HEK293 (cell line): ENCODE measurements around the gene SLC28A3.

ENCODE experiments used
- CTCF ChIA-PET: fragments of 350-600 bp; formaldehyde crosslinking; extraction: SDS; loops from one replicate; lab custom pipeline; 2021; ENCODE audit warnings: antibody characterized with exemption; lab: Yijun Ruan, JAX
- POLR2A ChIA-PET: fragments of 300-600 bp; formaldehyde crosslinking; extraction: SDS; loops from one replicate; lab custom pipeline; 2020; ENCODE audit warnings: antibody characterized with exemption, inconsistent platforms; lab: Yijun Ruan, JAX
- H3K27ac ChIP-seq: fragments of 200-500 bp; sonication (Bioruptor generic); 2 replicates; pipeline ENCODE4 v1.5.1; 2014; ENCODE audit warnings: low read depth, low read length, control low read depth, inconsistent platforms; ENCODE audit errors: extremely low read depth
- H3K36me3 ChIP-seq, 2 experiments: fragments of 200-500 bp in 1 of 2; sonication (Bioruptor generic) in 1 of 2; 1 replicate in 1 of 2; 2 replicates in 1 of 2; pipeline ENCODE4 v1.5.1; 2014 to 2017; ENCODE audit warnings: inconsistent platforms in 2 of 2, low read length in 2 of 2; ENCODE audit not compliant: control insufficient read depth in 2 of 2, insufficient read depth in 1 of 2
- H3K4me1 ChIP-seq: fragments of 200-500 bp; sonication (Bioruptor generic); 2 replicates; pipeline ENCODE4 v1.5.1; 2014; ENCODE audit warnings: mild to moderate bottlenecking, low read length, inconsistent platforms; ENCODE audit not compliant: control insufficient read depth, insufficient read depth
- H3K4me3 ChIP-seq: 2 replicates; pipeline ENCODE4 v1.5.1; 2011; ENCODE audit warnings: low read depth, mild to moderate bottlenecking, control low read depth, low read length, moderate library complexity
- H3K9me3 ChIP-seq: fragments of 200-500 bp; sonication (Bioruptor generic); 2 replicates; pipeline ENCODE4 v1.5.1; 2014; ENCODE audit warnings: low read depth, low read length, inconsistent platforms; ENCODE audit not compliant: control insufficient read depth, insufficient read depth
- GLI4 ChIP-seq: fragments of 450-650 bp; formaldehyde crosslinking; IDR thresholded peaks from 2 replicates; pipeline ENCODE4 v1.5.1; 2016; ENCODE audit warnings: missing biosample characterization, missing genetic modification characterization
- KLF8 ChIP-seq: fragments of 450-650 bp; formaldehyde crosslinking; IDR thresholded peaks from 2 replicates; pipeline ENCODE4 v1.5.1; 2016; ENCODE audit warnings: missing biosample characterization, missing genetic modification characterization
- TCF7L2 ChIP-seq: IDR thresholded peaks from 2 replicates; pipeline ENCODE4 v1.6.1; 2011; ENCODE audit warnings: low read depth, mild to moderate bottlenecking, inconsistent platforms, low read length, moderate library complexity, borderline replicate concordance
- ZFP41 ChIP-seq: fragments of 450-650 bp; formaldehyde crosslinking; IDR thresholded peaks from 2 replicates; pipeline ENCODE4 v1.5.1; 2016; ENCODE audit warnings: missing biosample characterization, missing genetic modification characterization, borderline replicate concordance
- ZNF112 ChIP-seq: fragments of 450-650 bp; formaldehyde crosslinking; IDR thresholded peaks from 2 replicates; pipeline ENCODE4 v1.5.0; 2017; ENCODE audit warnings: missing biosample characterization, missing genetic modification characterization
- ZNF138 ChIP-seq: fragments of 450-650 bp; formaldehyde crosslinking; IDR thresholded peaks from 2 replicates; pipeline ENCODE4 v1.5.1; 2016; ENCODE audit warnings: missing biosample characterization, missing genetic modification characterization, borderline replicate concordance
- ZNF18 ChIP-seq: fragments of 450-650 bp; formaldehyde crosslinking; IDR thresholded peaks from 2 replicates; pipeline ENCODE4 v1.5.1; 2016; ENCODE audit warnings: missing biosample characterization, missing genetic modification characterization
- ZNF362 ChIP-seq: fragments of 450-650 bp; formaldehyde crosslinking; IDR thresholded peaks from 2 replicates; pipeline ENCODE4 v1.5.1; 2016; ENCODE audit warnings: missing biosample characterization, missing genetic modification characterization
- ZNF423 ChIP-seq: fragments of 450-650 bp; formaldehyde crosslinking; IDR thresholded peaks from 2 replicates; pipeline ENCODE4 v1.5.1; 2016; ENCODE audit warnings: missing biosample characterization, missing genetic modification characterization
- ZNF510 ChIP-seq: fragments of 450-650 bp; formaldehyde crosslinking; IDR thresholded peaks from 2 replicates; pipeline ENCODE4 v1.5.1; 2018; ENCODE audit warnings: mild to moderate bottlenecking, missing genetic modification characterization, missing biosample characterization; ENCODE audit not compliant: insufficient replicate concordance
- ZNF529 ChIP-seq: fragments of 450-650 bp; formaldehyde crosslinking; IDR thresholded peaks from 2 replicates; pipeline ENCODE4 v1.5.1; 2017; ENCODE audit warnings: missing genetic modification characterization, missing biosample characterization; ENCODE audit not compliant: insufficient replicate concordance
- ZNF549 ChIP-seq: fragments of 450-650 bp; IDR thresholded peaks from 2 replicates; pipeline ENCODE4 v1.5.1; 2018; ENCODE audit warnings: missing biosample characterization, missing genetic modification characterization, mild to moderate bottlenecking, inconsistent platforms, moderate library complexity
- ZNF626 ChIP-seq: fragments of 450-650 bp; sonication (Bioruptor Pico); formaldehyde crosslinking; IDR thresholded peaks from 2 replicates; pipeline ENCODE4 v1.5.1; 2018; ENCODE audit warnings: missing biosample characterization, missing genetic modification characterization, inconsistent platforms
- ZNF704 ChIP-seq: fragments of 450-650 bp; formaldehyde crosslinking; IDR thresholded peaks from 2 replicates; pipeline ENCODE4 v1.5.1; 2016; ENCODE audit warnings: missing biosample characterization, missing genetic modification characterization
- ZNF707 ChIP-seq: fragments of 450-650 bp; formaldehyde crosslinking; IDR thresholded peaks from 2 replicates; pipeline ENCODE4 v1.5.1; 2016; ENCODE audit warnings: missing biosample characterization, missing genetic modification characterization
- ZNF747 ChIP-seq: fragments of 450-650 bp; formaldehyde crosslinking; IDR thresholded peaks from 2 replicates; pipeline ENCODE4 v1.5.1; 2016; ENCODE audit warnings: missing biosample characterization, missing genetic modification characterization
- ZNF76 ChIP-seq: fragments of 450-650 bp; formaldehyde crosslinking; IDR thresholded peaks from 2 replicates; pipeline ENCODE4; 2016; ENCODE audit warnings: low read depth, missing biosample characterization, missing genetic modification characterization, borderline replicate concordance
- ZNF785 ChIP-seq: fragments of 450-650 bp; formaldehyde crosslinking; IDR thresholded peaks from 2 replicates; pipeline ENCODE4 v1.5.1; 2016; ENCODE audit warnings: missing biosample characterization, missing genetic modification characterization
- TF ChIP-seq, protein P1 (sequence below): fragments of 450-650 bp; formaldehyde crosslinking; IDR thresholded peaks from 2 replicates; pipeline ENCODE4 v1.5.1; 2016; ENCODE audit warnings: missing biosample characterization, missing genetic modification characterization
- TF ChIP-seq, protein P2 (sequence below): fragments of 450-650 bp; formaldehyde crosslinking; IDR thresholded peaks from 2 replicates; pipeline ENCODE4 v1.5.1; 2016; ENCODE audit warnings: missing biosample characterization, missing genetic modification characterization
- TF ChIP-seq, protein P3 (sequence below): fragments of 450-650 bp; formaldehyde crosslinking; IDR thresholded peaks from 2 replicates; pipeline ENCODE4 v1.5.1; 2016; ENCODE audit warnings: missing biosample characterization, missing genetic modification characterization

SLC28A3 gene

DNA sequence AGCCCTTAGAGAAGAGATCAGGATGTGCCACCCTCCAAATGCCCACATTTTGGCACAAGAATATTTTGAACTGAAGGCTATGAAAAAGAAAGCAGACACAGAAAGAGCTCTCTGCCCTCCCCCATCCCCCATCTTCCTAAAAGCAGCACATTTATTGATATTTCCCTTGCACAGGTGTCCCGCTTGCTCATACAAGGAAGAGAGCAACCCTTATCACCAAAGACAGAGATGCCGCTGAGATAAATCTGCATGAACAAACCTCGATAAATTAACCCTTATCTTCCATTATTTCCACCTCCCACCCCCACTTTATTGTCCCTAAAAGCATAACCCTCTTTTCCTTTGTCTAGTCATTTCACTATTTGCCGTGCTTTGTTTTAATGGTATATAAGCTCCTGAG, 1.8 kb downstream of the SLC28A3 start:
- ChIA-PET POLR2A (no interaction called here), CTCF (interaction anchor here (0.6 to 1.0 kb wide), 2 partner anchors 78 to 79 kb away, joined by 5 to 7 read pairs; no protein-coding TSS in a partner anchor)
- H3K27ac ChIP-seq = no peak overlapping the region
- no peak overlapping the region for H3K4me3 ChIP-seq
- no peaks in the 10 kb centered on the region for H3K9me3 ChIP-seq
- TF ChIP-seq ZNF626 (no peak), ZNF423 (tag by site-specific recombination) (no peak), ZNF785 (tag by site-specific recombination) (no peak), ZNF747 (tag by site-specific recombination) (no peak), ZNF529 (tag by site-specific recombination) (no peak), ZNF76 (tag by site-specific recombination) (no peak), ZNF510 (tag by site-specific recombination) (no peak), ZNF112 (tag by site-specific recombination) (no peak)
- TF ChIP-seq, protein P1, sequence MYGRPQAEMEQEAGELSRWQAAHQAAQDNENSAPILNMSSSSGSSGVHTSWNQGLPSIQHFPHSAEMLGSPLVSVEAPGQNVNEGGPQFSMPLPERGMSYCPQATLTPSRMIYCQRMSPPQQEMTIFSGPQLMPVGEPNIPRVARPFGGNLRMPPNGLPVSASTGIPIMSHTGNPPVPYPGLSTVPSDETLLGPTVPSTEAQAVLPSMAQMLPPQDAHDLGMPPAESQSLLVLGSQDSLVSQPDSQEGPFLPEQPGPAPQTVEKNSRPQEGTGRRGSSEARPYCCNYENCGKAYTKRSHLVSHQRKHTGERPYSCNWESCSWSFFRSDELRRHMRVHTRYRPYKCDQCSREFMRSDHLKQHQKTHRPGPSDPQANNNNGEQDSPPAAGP = no peak
- TF ChIP-seq, protein P2, sequence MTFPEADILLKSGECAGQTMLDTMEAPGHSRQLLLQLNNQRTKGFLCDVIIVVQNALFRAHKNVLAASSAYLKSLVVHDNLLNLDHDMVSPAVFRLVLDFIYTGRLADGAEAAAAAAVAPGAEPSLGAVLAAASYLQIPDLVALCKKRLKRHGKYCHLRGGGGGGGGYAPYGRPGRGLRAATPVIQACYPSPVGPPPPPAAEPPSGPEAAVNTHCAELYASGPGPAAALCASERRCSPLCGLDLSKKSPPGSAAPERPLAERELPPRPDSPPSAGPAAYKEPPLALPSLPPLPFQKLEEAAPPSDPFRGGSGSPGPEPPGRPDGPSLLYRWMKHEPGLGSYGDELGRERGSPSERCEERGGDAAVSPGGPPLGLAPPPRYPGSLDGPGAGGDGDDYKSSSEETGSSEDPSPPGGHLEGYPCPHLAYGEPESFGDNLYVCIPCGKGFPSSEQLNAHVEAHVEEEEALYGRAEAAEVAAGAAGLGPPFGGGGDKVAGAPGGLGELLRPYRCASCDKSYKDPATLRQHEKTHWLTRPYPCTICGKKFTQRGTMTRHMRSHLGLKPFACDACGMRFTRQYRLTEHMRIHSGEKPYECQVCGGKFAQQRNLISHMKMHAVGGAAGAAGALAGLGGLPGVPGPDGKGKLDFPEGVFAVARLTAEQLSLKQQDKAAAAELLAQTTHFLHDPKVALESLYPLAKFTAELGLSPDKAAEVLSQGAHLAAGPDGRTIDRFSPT (tag by site-specific recombination) = no peak
- H3K4me1 ChIP-seq = no peaks in the 10 kb centered on the region
- no peaks in the 10 kb centered on the region for H3K36me3 ChIP-seq

DNA sequence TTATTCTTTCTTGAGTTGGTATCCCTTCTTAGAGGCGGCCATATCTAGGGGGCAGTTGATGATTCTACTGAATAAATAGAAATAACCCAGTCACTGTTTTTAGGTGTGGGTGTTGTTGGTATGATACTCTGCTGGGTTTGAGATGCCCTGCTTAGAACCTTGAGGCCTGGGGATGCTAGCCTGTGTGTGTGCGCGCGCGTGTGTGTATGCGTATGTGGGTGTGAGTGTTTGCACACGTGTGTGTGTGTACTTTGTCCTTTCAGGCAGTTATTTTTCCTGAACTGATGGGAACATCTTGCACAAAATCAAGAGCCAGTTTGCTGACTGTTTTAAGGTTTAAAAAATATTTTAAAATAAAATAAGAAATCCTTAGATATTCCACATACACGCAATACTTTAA, 3.3 kb downstream of the SLC28A3 start:
- ChIA-PET CTCF (no interaction called here), POLR2A (no interaction called here)
- no peaks in the 10 kb centered on the region for H3K36me3 ChIP-seq
- TF ChIP-seq ZNF18 = no peak
- no peak for TF ChIP-seq ZNF362 (tag by site-specific recombination)
- no peak for TF ChIP-seq TCF7L2
- no peaks in the 10 kb centered on the region for H3K9me3 ChIP-seq
- H3K4me1 ChIP-seq = no peaks in the 10 kb centered on the region
- no peak overlapping the region for H3K4me3 ChIP-seq
- H3K27ac ChIP-seq = no peak overlapping the region

DNA sequence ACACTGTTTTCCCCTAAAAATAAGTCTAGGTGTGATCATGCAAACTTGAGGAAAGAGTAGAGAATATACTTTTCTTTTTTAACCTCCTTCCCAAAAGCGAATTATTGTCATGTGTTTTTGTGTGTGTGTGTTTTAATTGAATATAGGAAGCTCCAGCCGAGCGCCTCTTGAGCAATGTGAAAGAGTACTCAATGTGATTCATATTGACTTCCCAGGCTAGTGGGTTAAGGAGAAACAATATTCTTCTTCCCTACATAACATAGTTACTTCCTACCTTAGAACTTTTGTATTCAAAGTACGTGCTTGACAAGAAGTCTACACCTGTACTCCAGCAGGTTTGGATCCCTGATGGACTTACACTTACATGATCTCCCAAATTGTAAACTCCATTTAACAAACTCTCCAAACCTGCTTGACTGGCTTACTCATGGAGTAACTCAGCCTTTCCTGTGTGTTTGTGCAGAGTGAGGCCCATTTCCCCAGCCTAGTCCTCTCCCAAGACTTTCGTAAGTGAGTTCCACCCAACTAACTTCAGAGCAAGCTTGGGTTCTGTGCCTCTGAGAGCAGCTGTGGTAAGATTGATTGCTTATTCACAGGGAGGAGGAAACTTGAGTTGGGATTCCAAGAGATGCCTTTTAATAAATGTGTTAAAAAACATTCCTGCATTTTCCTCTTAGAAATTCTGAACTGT, 9.3 kb downstream of the SLC28A3 start:
- H3K36me3 ChIP-seq = no peaks in the 10 kb centered on the region
- TF ChIP-seq ZNF704 (no peak), ZNF138 (tag by site-specific recombination) (no peak), ZNF549 (tag by site-specific recombination) (no peak), ZNF707 (tag by site-specific recombination) (no peak), GLI4 (tag by site-specific recombination) (no peak), ZNF510 (tag by site-specific recombination) (no peak), KLF8 (tag by site-specific recombination) (no peak), ZFP41 (tag by site-specific recombination) (no peak)
- TF ChIP-seq, protein P3, sequence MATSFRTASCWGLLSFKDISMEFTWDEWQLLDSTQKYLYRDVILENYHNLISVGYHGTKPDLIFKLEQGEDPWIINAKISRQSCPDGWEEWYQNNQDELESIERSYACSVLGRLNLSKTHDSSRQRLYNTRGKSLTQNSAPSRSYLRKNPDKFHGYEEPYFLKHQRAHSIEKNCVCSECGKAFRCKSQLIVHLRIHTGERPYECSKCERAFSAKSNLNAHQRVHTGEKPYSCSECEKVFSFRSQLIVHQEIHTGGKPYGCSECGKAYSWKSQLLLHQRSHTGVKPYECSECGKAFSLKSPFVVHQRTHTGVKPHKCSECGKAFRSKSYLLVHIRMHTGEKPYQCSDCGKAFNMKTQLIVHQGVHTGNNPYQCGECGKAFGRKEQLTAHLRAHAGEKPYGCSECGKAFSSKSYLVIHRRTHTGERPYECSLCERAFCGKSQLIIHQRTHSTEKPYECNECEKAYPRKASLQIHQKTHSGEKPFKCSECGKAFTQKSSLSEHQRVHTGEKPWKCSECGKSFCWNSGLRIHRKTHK = no peak
- TF ChIP-seq, all 188 proteins: peak for 0
- H3K4me3 ChIP-seq = no peak overlapping the region
- no peaks in the 10 kb centered on the region for H3K4me1 ChIP-seq
- ChIA-PET CTCF (interaction anchor here (0.5 to 0.6 kb wide), 2 partner anchors 15 to 39 kb away, joined by 3 read pairs; no protein-coding TSS in a partner anchor), POLR2A (no interaction called here)
- H3K27ac ChIP-seq = no peak overlapping the region
- no peaks in the 10 kb centered on the region for H3K9me3 ChIP-seq
